ENCODE data around the gene ANKRD44.

DNA sequence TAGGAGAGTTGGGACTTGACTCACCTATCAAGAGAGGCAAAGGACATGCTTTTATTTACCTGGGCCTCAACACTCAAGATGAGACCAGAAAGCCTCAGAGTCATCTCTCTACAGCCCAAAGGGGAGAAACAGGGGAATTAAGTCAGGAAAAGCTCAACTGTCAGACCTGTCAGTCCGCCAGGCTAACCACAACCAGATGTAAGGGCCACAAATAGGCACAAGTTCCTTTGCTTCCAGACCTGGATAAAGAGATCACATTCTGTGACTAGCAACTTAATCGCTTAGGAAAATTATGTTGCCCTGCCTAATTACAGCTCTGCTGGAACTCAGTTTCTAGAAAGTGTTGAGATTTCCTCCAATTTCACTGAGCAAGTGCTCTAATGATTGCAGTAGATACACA is 67.9 kb downstream of the ANKRD44 start:
- TF ChIP-seq, protein P1, sequence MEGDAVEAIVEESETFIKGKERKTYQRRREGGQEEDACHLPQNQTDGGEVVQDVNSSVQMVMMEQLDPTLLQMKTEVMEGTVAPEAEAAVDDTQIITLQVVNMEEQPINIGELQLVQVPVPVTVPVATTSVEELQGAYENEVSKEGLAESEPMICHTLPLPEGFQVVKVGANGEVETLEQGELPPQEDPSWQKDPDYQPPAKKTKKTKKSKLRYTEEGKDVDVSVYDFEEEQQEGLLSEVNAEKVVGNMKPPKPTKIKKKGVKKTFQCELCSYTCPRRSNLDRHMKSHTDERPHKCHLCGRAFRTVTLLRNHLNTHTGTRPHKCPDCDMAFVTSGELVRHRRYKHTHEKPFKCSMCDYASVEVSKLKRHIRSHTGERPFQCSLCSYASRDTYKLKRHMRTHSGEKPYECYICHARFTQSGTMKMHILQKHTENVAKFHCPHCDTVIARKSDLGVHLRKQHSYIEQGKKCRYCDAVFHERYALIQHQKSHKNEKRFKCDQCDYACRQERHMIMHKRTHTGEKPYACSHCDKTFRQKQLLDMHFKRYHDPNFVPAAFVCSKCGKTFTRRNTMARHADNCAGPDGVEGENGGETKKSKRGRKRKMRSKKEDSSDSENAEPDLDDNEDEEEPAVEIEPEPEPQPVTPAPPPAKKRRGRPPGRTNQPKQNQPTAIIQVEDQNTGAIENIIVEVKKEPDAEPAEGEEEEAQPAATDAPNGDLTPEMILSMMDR (IDR thresholded peaks at IDR 0.05) = no peak
- no peak for TF ChIP-seq EZH2 (IDR thresholded peaks at IDR 0.05)
- TF ChIP-seq EZH2phosphoT487 (IDR thresholded peaks at IDR 0.05) = no peak
